Panc1 (cell line): ENCODE data around the gene GLT8D2.

Experiments used
- CTCF ChIP-seq: fragments of 450-650 bp; IDR thresholded peaks from 2 replicates; pipeline ENCODE4 v1.5.1; 2017; ENCODE audit warnings: mild to moderate bottlenecking
- POLR2AphosphoS5 ChIP-seq: IDR thresholded peaks from 2 replicates; pipeline ENCODE4 v1.6.1; 2012; ENCODE audit warnings: mild to moderate bottlenecking, low read depth, low read length, moderate library complexity
- REST ChIP-seq, 2 experiments: IDR thresholded peaks; 2 replicates each; pipeline ENCODE4 v1.6.1; 2011 to 2012; ENCODE audit warnings: low read depth in 2 of 2, control low read depth in 1 of 2, low read length in 1 of 2, mild to moderate bottlenecking in 1 of 2, moderate library complexity in 1 of 2; ENCODE audit not compliant: insufficient read depth in 1 of 2
- SIN3A ChIP-seq: IDR thresholded peaks from 2 replicates; pipeline ENCODE4 v1.6.1; 2012; ENCODE audit warnings: low read depth, mild to moderate bottlenecking, low read length, moderate library complexity, borderline replicate concordance; ENCODE audit not compliant: insufficient read depth
- TCF7L2 ChIP-seq: IDR thresholded peaks from 2 replicates; pipeline ENCODE4 v1.6.1; 2011; ENCODE audit warnings: mild to moderate bottlenecking, low read depth, low read length, inconsistent platforms

DNA sequence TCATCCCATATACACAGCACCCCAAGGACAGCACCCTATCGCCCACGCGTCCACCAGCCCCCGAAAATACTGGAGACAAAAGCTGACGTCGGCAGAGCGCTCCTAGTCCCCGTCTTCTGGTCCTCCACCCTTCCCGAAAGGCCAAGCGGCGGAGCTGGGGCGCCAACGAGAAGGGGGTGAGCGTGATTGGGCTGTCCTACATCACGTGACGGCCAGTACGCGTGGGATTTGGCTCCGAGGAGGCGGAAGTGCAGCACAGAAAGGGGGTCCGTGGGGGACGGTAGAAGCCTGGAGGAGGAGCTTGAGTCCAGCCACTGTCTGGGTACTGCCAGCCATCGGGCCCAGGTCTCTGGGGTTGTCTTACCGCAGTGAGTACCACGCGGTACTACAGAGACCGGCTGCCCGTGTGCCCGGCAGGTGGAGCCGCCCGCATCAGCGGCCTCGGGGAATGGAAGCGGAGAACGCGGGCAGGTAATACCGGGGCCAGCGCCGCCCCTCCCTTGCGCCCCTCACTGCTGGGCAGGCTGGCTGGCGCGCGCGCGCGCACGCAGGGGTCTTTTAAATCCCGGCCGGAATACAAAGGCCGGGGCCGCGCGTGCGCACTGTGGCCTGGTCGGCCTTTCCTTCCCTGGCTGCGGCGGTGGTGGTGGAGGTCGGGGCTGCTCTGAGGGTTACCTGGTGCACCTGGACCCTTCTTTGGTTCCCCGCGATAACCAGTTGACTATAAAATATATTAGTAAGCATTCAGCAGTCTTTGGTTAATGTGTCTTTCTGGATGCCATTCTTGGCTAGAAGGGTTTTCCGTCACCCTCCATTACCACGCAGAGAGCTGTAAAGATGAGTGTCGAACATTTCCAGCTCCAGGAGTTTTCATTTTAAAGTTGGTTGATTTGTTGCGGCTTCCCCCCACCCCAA lies 84.1 kb downstream of the GLT8D2 start, which contains the start of gene TDG:
- TF ChIP-seq POLR2AphosphoS5, result peak; percentile 97
- no peak for TF ChIP-seq CTCF
- no peak for TF ChIP-seq REST (IDR thresholded peaks at IDR 0.05; ENCODE audit: insufficient read depth in 1 of 2, low read depth in 2 of 2, low read length in 1 of 2)
- peak; percentile 82; the same call in 1 of the 2 replicates for TF ChIP-seq SIN3A
- TF ChIP-seq TCF7L2, result 0 out of 2 replicates have a peak, but pooled peaks have one; percentile 49
